Activated CD8-positive, alpha-beta memory T cell treated with anti-CD3 and anti-CD28 coated beads, Interleukin-2, amount 10 ng/mL, durations not matched to agents 7 days and 5 days (primary cell): ENCODE results near the gene OR52W1. TPM values are rescaled to one million over a fixed set of nuclear protein-coding genes. Genes with fewer than 3 reads are reported as not detected.

Source experiments
- ATAC-seq: fragments of 150-1000 bp; cut with Tn5 transposase; one replicate; pipeline ENCODE4 v1.10.0; 2021; ENCODE audit warnings: moderate library complexity
- CTCF ChIA-PET: fragments of 350-600 bp; sonication (Branson Sonifier 250); formaldehyde crosslinking; loops from one replicate; lab custom pipeline; 2021; ENCODE audit warnings: antibody characterized with exemption; lab: Charles Lee
- DNase-seq: peaks from one replicate; pipeline ENCODE4 v3.0.0-alpha.2; 2020
- H3K27ac Mint-ChIP-seq: one replicate; pipeline ENCODE4 v1.8.0; 2021; ENCODE audit warnings: mild to moderate bottlenecking, mixed read lengths
- H3K27me3 Mint-ChIP-seq: one replicate; pipeline ENCODE4 v1.8.0; 2021; ENCODE audit warnings: mixed read lengths
- H3K36me3 Mint-ChIP-seq: one replicate; pipeline ENCODE4 v1.8.0; 2021; ENCODE audit warnings: mild to moderate bottlenecking, mixed read lengths
- H3K4me1 Mint-ChIP-seq: one replicate; pipeline ENCODE4 v1.8.0; 2021; ENCODE audit warnings: mixed read lengths
- H3K4me3 Mint-ChIP-seq: one replicate; pipeline ENCODE4 v1.8.0; 2021; ENCODE audit warnings: mild to moderate bottlenecking, moderate library complexity, mixed read lengths
- H3K9me3 Mint-ChIP-seq: one replicate; pipeline ENCODE4 v1.8.0; 2022; ENCODE audit warnings: low read depth, mixed read lengths
- total RNA-seq, 2 experiments: library from RNA; stranded (reverse); gene quantifications; one replicate each; pipeline ENCODE4 v1.2.3, GENCODE V29; 2021

Gene OR52W1
- total RNA-seq, 2 experiments from 2014 or later = not detected

- ATAC-seq (no peak), DNase-seq (no peak)
- CTCF ChIA-PET = interaction anchor here (1.1 kb wide), 1 partner anchor 12 kb away, joined by 3 read pairs; no protein-coding TSS in a partner anchor
- Mint-ChIP-seq H3K4me1 (peaks cover 40% of the 10 kb centered on the region), H3K27ac (no peak overlapping the region), H3K4me3 (no peak overlapping the region), H3K27me3 (peaks cover 3% of the 10 kb centered on the region), H3K9me3 (no peaks in the 10 kb centered on the region), H3K36me3 (peaks cover 19% of the 10 kb centered on the region)
Observed at GRCh38 chr11:6202041-6202440, 3.0 kb downstream of the OR52W1 start.

- ATAC-seq = peak; percentile 56
- no peak for DNase-seq
- Mint-ChIP-seq H3K27me3 (peaks cover 2% of the 10 kb centered on the region), H3K4me3 (no peak overlapping the region), H3K27ac (no peak overlapping the region), H3K4me1 (peaks cover 35% of the 10 kb centered on the region), H3K36me3 (peaks cover 19% of the 10 kb centered on the region), H3K9me3 (no peaks in the 10 kb centered on the region)
- CTCF ChIA-PET = no interaction called here
Observed at GRCh38 chr11:6203327-6203726, 4.3 kb downstream of the OR52W1 start.

- Mint-ChIP-seq H3K36me3 (peaks cover 25% of the 10 kb centered on the region), H3K4me3 (no peak overlapping the region), H3K27me3 (no peaks in the 10 kb centered on the region), H3K27ac (no peak overlapping the region), H3K9me3 (no peaks in the 10 kb centered on the region), H3K4me1 (peaks cover 35% of the 10 kb centered on the region)
- CTCF ChIA-PET = no interaction called here
- DNase-seq (no peak), ATAC-seq (no peak)
Observed at GRCh38 chr11:6204706-6205105, 5.7 kb downstream of the OR52W1 start.

GRCh38 chr11:6205366-6205765, 6.3 kb downstream of the OR52W1 start, which contains the start of gene C11orf42:
TSS of gene C11orf42 (plus strand) at chr11:6205557. CDS start at chr11:6205616, 59 bp downstream.
- H3K4me3 Mint-ChIP-seq = no peak within 1 kb of the TSS
- CTCF ChIA-PET = interaction anchor here (2.4 kb wide), 1 partner anchor 11 kb away, joined by 6 read pairs; no protein-coding TSS in a partner anchor
- H3K27me3 Mint-ChIP-seq = no peaks in the 10 kb centered on the region
- H3K9me3 Mint-ChIP-seq = no peaks in the 10 kb centered on the region
- DNase-seq (no peak), ATAC-seq (no peak)
- H3K4me1 Mint-ChIP-seq = peaks cover 35% of the 10 kb centered on the region
- H3K36me3 Mint-ChIP-seq = peaks cover 23% of the 10 kb centered on the region
- H3K27ac Mint-ChIP-seq = no peak within 1 kb of the TSS

GRCh38 chr11:6206456-6207180, 7.6 kb downstream of the OR52W1 start:
- ATAC-seq (no peak), DNase-seq (no peak)
- H3K4me1 Mint-ChIP-seq = peaks cover 25% of the 10 kb centered on the region
- no peak overlapping the region for H3K27ac Mint-ChIP-seq
- H3K4me3 Mint-ChIP-seq = no peak overlapping the region
- CTCF ChIA-PET = interaction anchor here (0.8 to 2.4 kb wide), 2 partner anchors 9 to 14 kb away, joined by 3 to 6 read pairs; no protein-coding TSS in a partner anchor
- no peaks in the 10 kb centered on the region for H3K9me3 Mint-ChIP-seq
- H3K36me3 Mint-ChIP-seq = peaks cover 20% of the 10 kb centered on the region
- H3K27me3 Mint-ChIP-seq = no peaks in the 10 kb centered on the region

DNA sequence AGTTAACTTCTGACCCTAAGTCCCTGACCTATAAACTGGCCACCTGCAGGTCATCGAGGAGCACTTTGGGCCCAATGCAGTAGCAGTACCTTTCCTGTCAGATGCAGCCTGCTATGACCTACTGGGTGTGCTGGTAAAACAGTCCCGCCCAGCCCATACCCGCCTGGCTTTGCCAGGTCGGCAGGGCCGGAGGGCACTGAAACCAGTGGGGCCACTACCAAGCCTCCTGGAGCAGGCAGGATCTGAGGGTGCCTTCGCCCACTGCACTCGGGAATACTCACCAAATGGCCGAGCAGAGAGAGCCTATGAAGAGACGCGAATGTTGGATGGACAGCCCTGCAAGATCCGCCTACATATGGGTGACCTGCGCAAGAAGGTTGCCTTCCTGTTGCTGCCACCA, 10.8 kb downstream of the OR52W1 start:
- Mint-ChIP-seq H3K27ac (no peak overlapping the region), H3K27me3 (no peaks in the 10 kb centered on the region), H3K36me3 (peaks cover 9% of the 10 kb centered on the region), H3K9me3 (no peaks in the 10 kb centered on the region), H3K4me3 (no peak overlapping the region), H3K4me1 (peaks cover 2% of the 10 kb centered on the region)
- no peak for DNase-seq
- ATAC-seq = no peak
- CTCF ChIA-PET = no interaction called here

GRCh38 chr11:6210274-6210955, 11.4 kb downstream of the OR52W1 start:
- H3K9me3 Mint-ChIP-seq = no peaks in the 10 kb centered on the region
- DNase-seq (no peak), ATAC-seq (no peak)
- H3K27ac Mint-ChIP-seq = no peak overlapping the region
- no peak overlapping the region for H3K4me3 Mint-ChIP-seq
- no peaks in the 10 kb centered on the region for H3K27me3 Mint-ChIP-seq
- H3K36me3 Mint-ChIP-seq = peaks cover 9% of the 10 kb centered on the region
- H3K4me1 Mint-ChIP-seq = no peaks in the 10 kb centered on the region
- CTCF ChIA-PET = no interaction called here

DNA sequence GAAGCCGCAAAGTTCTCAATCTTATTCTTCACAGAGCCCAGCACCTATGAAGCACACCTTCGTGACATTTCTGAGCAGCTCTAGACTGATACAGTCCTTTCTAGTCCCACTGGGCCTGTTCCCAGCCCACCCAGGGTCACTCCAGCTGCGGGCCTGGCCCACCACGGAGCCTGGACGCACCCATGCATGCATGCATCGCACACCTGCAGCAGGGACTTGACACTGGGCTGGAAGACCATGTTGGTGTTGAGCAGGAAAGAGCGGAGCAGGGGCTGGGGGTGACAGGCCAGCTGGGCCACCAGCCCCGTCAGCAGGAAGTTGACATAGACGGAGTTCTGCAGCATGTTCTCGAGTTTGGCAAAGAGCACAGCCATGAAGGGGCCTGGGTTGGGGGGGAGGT, 15.5 kb downstream of the OR52W1 start:
- no peak overlapping the region for H3K27ac Mint-ChIP-seq
- H3K9me3 Mint-ChIP-seq = no peaks in the 10 kb centered on the region
- no peak for DNase-seq
- no peaks in the 10 kb centered on the region for H3K27me3 Mint-ChIP-seq
- no peak for ATAC-seq
- H3K4me3 Mint-ChIP-seq = no peak overlapping the region
- peaks cover under 1% of the 10 kb centered on the region for H3K4me1 Mint-ChIP-seq
- CTCF ChIA-PET = interaction anchor here (1.0 kb wide), 1 partner anchor 13 kb away, joined by 3 read pairs; no protein-coding TSS in a partner anchor
- peaks cover 11% of the 10 kb centered on the region for H3K36me3 Mint-ChIP-seq

- CTCF ChIA-PET = interaction anchor here (1.0 to 1.6 kb wide), 4 partner anchors 10 to 86 kb away, joined by 3 to 6 read pairs (median 4); partner anchors contain the start of gene C11orf42
- no peak for DNase-seq
- no peak overlapping the region for H3K4me3 Mint-ChIP-seq
- peaks cover 14% of the 10 kb centered on the region for H3K36me3 Mint-ChIP-seq
- H3K27me3 Mint-ChIP-seq = no peaks in the 10 kb centered on the region
- no peaks in the 10 kb centered on the region for H3K9me3 Mint-ChIP-seq
- H3K27ac Mint-ChIP-seq = no peak overlapping the region
- peaks cover 2% of the 10 kb centered on the region for H3K4me1 Mint-ChIP-seq
- ATAC-seq = no peak
Observed at GRCh38 chr11:6216501-6216900, 17.5 kb downstream of the OR52W1 start.

GRCh38 chr11:6217722-6218121, 18.7 kb downstream of the OR52W1 start:
- Mint-ChIP-seq H3K27ac (no peak overlapping the region), H3K9me3 (no peaks in the 10 kb centered on the region), H3K36me3 (peaks cover 19% of the 10 kb centered on the region), H3K4me3 (no peak overlapping the region), H3K4me1 (peaks cover 2% of the 10 kb centered on the region), H3K27me3 (no peaks in the 10 kb centered on the region)
- no peak for ATAC-seq
- DNase-seq = no peak
- CTCF ChIA-PET = no interaction called here

DNA sequence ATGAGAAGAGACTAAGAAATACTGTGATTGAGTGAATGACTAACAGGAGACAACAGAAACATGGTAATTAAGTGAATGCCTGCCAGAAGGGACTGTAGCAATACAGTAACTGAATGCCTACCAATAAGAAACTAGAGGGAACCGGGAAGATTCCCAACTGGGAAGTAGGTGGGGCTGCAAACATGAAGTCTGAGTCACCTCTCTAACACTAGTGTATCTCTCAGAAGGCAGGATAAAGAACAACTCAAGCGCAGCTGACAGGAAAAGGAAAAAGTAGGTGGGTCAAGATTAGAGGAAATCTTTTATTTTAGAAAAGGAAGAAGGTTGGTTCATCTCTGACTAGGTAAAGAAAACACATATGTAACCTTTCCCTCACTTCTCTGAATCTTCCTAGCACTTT, 20.3 kb downstream of the OR52W1 start:
- H3K27ac Mint-ChIP-seq = no peak overlapping the region
- ATAC-seq = no peak
- H3K4me1 Mint-ChIP-seq = peaks cover 2% of the 10 kb centered on the region
- CTCF ChIA-PET = interaction anchor here (1.4 kb wide), 1 partner anchor 9 kb away, joined by 3 read pairs; no protein-coding TSS in a partner anchor
- H3K4me3 Mint-ChIP-seq = no peak overlapping the region
- no peaks in the 10 kb centered on the region for H3K9me3 Mint-ChIP-seq
- H3K27me3 Mint-ChIP-seq = no peaks in the 10 kb centered on the region
- H3K36me3 Mint-ChIP-seq = peaks cover 22% of the 10 kb centered on the region
- no peak for DNase-seq

DNA sequence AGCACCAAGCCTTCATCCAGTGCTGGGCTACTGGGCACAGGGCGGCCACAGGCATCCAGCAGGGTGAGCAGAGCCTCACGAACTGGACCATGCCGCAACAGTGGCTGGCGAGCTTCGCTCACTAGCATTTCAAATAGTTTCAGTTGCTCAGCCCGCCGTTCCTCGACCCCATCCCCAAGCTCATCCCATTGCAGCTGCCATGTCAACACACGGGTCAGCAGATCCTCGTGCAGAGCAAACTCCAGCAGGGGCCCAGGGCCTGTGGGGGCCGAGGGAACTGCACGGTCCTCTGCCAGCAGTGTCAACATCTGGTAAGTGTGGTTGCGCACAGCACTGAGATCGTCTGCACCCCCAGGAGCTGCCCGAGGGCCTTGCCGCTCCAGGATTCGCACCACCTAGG, 24.8 kb downstream of the OR52W1 start:
- Mint-ChIP-seq H3K27ac (no peak overlapping the region), H3K27me3 (no peaks in the 10 kb centered on the region), H3K4me3 (no peak overlapping the region), H3K9me3 (no peaks in the 10 kb centered on the region), H3K36me3 (peaks cover 26% of the 10 kb centered on the region), H3K4me1 (peaks cover 9% of the 10 kb centered on the region)
- DNase-seq = no peak
- ATAC-seq = no peak
- CTCF ChIA-PET = no interaction called here

GRCh38 chr11:6224421-6224820, 25.4 kb downstream of the OR52W1 start:
- H3K4me1 Mint-ChIP-seq = peaks cover 14% of the 10 kb centered on the region
- H3K4me3 Mint-ChIP-seq = no peak overlapping the region
- H3K36me3 Mint-ChIP-seq = peaks cover 24% of the 10 kb centered on the region
- H3K27ac Mint-ChIP-seq = no peak overlapping the region
- DNase-seq (no peak), ATAC-seq (no peak)
- no peaks in the 10 kb centered on the region for H3K27me3 Mint-ChIP-seq
- no peaks in the 10 kb centered on the region for H3K9me3 Mint-ChIP-seq
- CTCF ChIA-PET = no interaction called here
